GM12892 (cell line): ENCODE data around the gene VMA21. TPM values are rescaled to one million over a fixed set of nuclear protein-coding genes. Genes with fewer than 3 reads are reported as not detected.
A peak's percentile ranks its signal among the peaks of the same experiment; 100 is the strongest.

ENCODE experiments used
- DNase-seq: peaks from one replicate; pipeline ENCODE4 v3.0.0; 2011; ENCODE audit not compliant: insufficient read length
- FAIRE-seq: peaks from 2 replicates; lab custom pipeline; 2011; peaks lifted over from hg19 to GRCh38; lab: Jason Lieb, UNC
- POLR2A ChIP-seq: IDR thresholded peaks from 2 replicates; pipeline ENCODE4 v1.6.1; 2011; ENCODE audit warnings: low read depth, low read length, control low read depth
- POLR2AphosphoS5 ChIP-seq: IDR thresholded peaks from 2 replicates; pipeline ENCODE4 v1.6.1; 2011; ENCODE audit warnings: low read depth, low read length, control low read depth
- TAF1 ChIP-seq: IDR thresholded peaks from 2 replicates; pipeline ENCODE4 v1.6.1; 2011; ENCODE audit warnings: low read depth, mild to moderate bottlenecking, control low read depth, low read length, borderline replicate concordance
- polyA plus RNA-seq: library from polyadenylated mRNA; unstranded; fragments of >200 nt; gene quantifications from one replicate; pipeline ENCODE4 v1.2.1, GENCODE V29; 2012; ENCODE audit warnings: missing spikeins, inconsistent platforms; ENCODE audit not compliant: missing spikeins

VMA21 gene
- 29.8 TPM for polyA plus RNA-seq

- TF ChIP-seq POLR2A: peak; percentile 78; the same call in 1 of the 2 replicates
- TF ChIP-seq POLR2AphosphoS5: peak; percentile 57
- peak; percentile 49; the same call in 1 of the 2 replicates for TF ChIP-seq TAF1
- DNase-seq (peak; percentile 57), FAIRE-seq (peak; percentile 78)
These were observed at the start of gene VMA21 for GRCh38 chrX:151396825-151397740. Gene VMA21 (plus strand): TSS chrX:151397206. CDS start chrX:151397309, 103 bp downstream.

GRCh38 chrX:151359341-151359740 is 37.7 kb upstream of the VMA21 start:
- FAIRE-seq: no peak
- no peak for TF ChIP-seq TAF1
- TF ChIP-seq POLR2AphosphoS5: no peak
- TF ChIP-seq POLR2A: no peak
- DNase-seq: no peak

- DNase-seq (peak; percentile 26), FAIRE-seq (no peak)
- no peak for TF ChIP-seq POLR2AphosphoS5
- no peak for TF ChIP-seq TAF1
- TF ChIP-seq POLR2A: no peak
These were observed 36.8 kb upstream of the VMA21 start for GRCh38 chrX:151359931-151360871.

GRCh38 chrX:151363316-151363715 is 33.7 kb upstream of the VMA21 start:
- no peak for DNase-seq
- no peak for FAIRE-seq

GRCh38 chrX:151365579-151365978 is 31.4 kb upstream of the VMA21 start:
- FAIRE-seq: no peak
- TF ChIP-seq POLR2A: no peak
- no peak for TF ChIP-seq POLR2AphosphoS5
- TF ChIP-seq TAF1: no peak

More at GRCh38 chrX:151363316-151363715, 33.7 kb upstream of the VMA21 start:
- no peak for TF ChIP-seq TAF1
- no peak for TF ChIP-seq POLR2A
- TF ChIP-seq POLR2AphosphoS5: no peak

GRCh38 chrX:151370906-151371305 is 26.1 kb upstream of the VMA21 start:
- no peak for TF ChIP-seq POLR2A
- no peak for TF ChIP-seq TAF1
- TF ChIP-seq POLR2AphosphoS5: no peak
- DNase-seq (no peak), FAIRE-seq (no peak)

More at GRCh38 chrX:151365579-151365978, 31.4 kb upstream of the VMA21 start:
- DNase-seq: no peak

- DNase-seq (no peak), FAIRE-seq (no peak)
- TF ChIP-seq POLR2A (no peak), POLR2AphosphoS5 (no peak), TAF1 (no peak)
These were observed 12.2 kb upstream of the VMA21 start for GRCh38 chrX:151384807-151385206.

GRCh38 chrX:151386838-151387459 is 10.1 kb upstream of the VMA21 start:
- FAIRE-seq: no peak
- no peak for TF ChIP-seq TAF1
- TF ChIP-seq POLR2AphosphoS5: no peak
- no peak for TF ChIP-seq POLR2A
- DNase-seq: no peak

GRCh38 chrX:151391722-151392121 is 5.3 kb upstream of the VMA21 start:
- FAIRE-seq: no peak

GRCh38 chrX:151393514-151393913 is 3.5 kb upstream of the VMA21 start:
- FAIRE-seq (no peak), DNase-seq (no peak)
- no peak for TF ChIP-seq POLR2AphosphoS5
- no peak for TF ChIP-seq POLR2A
- TF ChIP-seq TAF1: no peak

More at GRCh38 chrX:151391722-151392121, 5.3 kb upstream of the VMA21 start:
- TF ChIP-seq TAF1 (no peak), POLR2A (no peak), POLR2AphosphoS5 (no peak)
- DNase-seq: no peak

GRCh38 chrX:151396042-151396824 is 773 bp upstream of the VMA21 start:
- FAIRE-seq: peak; percentile 40
- TF ChIP-seq POLR2A (no peak; the same call in 1 of the 2 replicates), POLR2AphosphoS5 (no peak), TAF1 (no peak)

More at GRCh38 chrX:151396042-151396824, 773 bp upstream of the VMA21 start:
- no peak for DNase-seq
